GM18867 (cell line): ENCODE measurements around the gene RGS19.
"Not testable (repeated sequence)": the region's sequence is repeated elsewhere in the genome, so short reads cannot be mapped to it uniquely, and the experiment has no call there.

ENCODE experiments used
- ATAC-seq: cut with Tn5 transposase; IDR thresholded peaks from one replicate; pipeline ENCODE4 v1.9.1; 2021; ENCODE audit warnings: mild to moderate bottlenecking, moderate library complexity; ENCODE audit not compliant: unreplicated experiment

RGS19 gene

DNA sequence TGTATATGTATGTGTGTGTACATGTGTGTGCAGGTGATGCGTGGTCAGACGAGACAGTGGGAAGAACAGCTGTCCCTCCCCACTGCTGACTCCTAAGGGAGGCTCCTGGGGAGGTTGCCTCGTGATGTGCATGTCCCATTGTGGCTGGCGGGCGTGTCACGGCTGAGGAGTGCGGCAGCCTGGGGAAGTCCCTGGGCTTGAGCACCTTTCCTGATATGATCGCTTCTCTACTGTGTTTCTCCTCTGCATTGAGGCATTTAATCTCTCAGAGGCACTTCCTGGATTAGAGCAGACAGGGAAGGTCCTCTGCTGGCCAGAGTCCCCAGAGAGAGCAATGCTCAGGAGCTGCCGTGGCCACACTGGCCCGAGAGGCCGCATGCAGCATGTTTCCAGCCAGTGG, 16.6 kb upstream of the RGS19 start:
- ATAC-seq = no peak

- no peak for ATAC-seq
Observed at GRCh38 chr20:64095455-64095854, 16.1 kb upstream of the RGS19 start.

- ATAC-seq = no peak
Observed at GRCh38 chr20:64093013-64093503, 13.7 kb upstream of the RGS19 start.

DNA sequence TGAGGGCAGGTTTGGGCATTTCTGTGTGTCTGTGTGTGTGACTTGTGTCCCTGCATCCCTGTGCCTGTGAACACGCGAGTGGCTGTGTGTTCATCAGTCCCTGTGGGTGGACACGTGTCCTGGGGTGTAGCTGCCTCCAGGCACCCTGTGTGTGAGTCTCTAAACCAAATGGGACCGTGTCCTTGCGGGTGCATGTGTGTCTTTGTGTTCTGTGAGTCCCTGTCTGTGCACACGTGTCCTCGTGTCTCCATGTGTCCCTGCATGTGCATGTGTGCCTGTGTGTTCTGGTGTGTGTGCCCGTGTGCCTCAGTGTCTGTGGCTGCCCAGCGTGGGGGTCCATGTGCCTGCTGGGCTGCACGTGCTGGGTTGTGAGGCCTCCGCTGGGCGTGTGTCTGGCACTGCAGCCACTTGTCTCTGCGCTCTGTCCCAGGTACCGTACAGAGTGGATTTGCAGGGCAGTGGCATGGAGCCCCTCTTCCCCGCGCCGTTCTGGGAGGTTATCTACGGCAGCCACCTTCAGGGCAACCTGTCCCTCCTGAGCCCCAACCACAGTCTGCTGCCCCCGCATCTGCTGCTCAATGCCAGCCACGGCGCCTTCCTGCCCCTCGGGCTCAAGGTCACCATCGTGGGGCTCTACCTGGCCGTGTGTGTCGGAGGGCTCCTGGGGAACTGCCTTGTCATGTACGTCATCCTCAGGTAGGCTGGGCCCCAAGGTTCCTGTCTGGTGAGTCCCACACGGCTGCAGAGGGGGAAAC, 13.1 kb upstream of the RGS19 start:
- ATAC-seq = no peak

GRCh38 chr20:64091770-64092169, 12.5 kb upstream of the RGS19 start:
- ATAC-seq = no peak

- ATAC-seq = no peak
Observed at GRCh38 chr20:64091340-64091739, 12.0 kb upstream of the RGS19 start.

- ATAC-seq = no peak
Observed at GRCh38 chr20:64090165-64090564, 10.8 kb upstream of the RGS19 start.

- not testable (repeated sequence) for ATAC-seq
Observed at GRCh38 chr20:64088586-64088985, 9.3 kb upstream of the RGS19 start.

DNA sequence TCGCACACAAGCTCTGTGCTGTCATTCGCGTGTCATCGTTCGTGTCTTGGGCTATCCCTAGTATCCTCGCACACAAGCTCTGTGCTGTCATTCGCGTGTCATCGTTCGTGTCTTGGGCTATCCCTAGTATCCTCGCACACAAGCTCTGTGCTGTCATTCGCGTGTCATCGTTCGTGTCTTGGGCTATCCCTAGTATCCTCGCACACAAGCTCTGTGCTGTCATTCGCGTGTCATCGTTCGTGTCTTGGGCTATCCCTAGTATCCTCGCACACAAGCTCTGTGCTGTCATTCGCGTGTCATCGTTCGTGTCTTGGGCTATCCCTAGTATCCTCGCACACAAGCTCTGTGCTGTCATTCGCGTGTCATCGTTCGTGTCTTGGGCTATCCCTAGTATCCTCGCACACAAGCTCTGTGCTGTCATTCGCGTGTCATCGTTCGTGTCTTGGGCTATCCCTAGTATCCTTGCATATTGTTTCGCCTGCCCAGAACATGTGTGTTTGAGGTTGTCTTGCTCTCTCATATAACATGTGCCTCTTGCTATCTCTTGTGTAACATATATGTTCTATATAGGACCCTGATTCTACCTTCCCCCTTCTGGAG, 8.0 kb upstream of the RGS19 start:
- not testable (repeated sequence) for ATAC-seq

DNA sequence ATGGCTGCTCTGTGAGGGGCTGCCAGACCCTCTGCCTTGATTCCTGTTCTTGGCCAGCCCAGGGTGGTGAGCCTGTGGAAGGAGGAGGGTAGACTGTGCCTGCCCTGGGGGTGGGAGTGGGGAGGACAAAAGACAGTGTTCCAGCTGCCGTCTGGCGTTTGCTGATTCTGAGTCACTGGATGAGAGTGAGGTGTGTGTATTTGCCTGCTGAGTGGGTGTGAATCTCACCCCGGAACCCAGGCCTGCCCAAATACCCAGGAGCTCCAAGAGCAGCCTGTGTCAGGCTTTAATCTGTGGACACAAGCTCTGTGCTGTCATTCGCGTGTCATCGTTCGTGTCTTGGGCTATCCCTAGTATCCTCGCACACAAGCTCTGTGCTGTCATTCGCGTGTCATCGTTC, 7.5 kb upstream of the RGS19 start:
- ATAC-seq = no peak

- no peak for ATAC-seq
Observed at GRCh38 chr20:64084685-64085152, 5.4 kb upstream of the RGS19 start.

GRCh38 chr20:64083804-64084684, 4.7 kb upstream of the RGS19 start, which contains the start of gene LKAAEAR1:
Gene LKAAEAR1, minus strand, starts transcription at chr20:64084398. Its CDS starts 179 bp downstream, at chr20:64084219.
- no peak for ATAC-seq

DNA sequence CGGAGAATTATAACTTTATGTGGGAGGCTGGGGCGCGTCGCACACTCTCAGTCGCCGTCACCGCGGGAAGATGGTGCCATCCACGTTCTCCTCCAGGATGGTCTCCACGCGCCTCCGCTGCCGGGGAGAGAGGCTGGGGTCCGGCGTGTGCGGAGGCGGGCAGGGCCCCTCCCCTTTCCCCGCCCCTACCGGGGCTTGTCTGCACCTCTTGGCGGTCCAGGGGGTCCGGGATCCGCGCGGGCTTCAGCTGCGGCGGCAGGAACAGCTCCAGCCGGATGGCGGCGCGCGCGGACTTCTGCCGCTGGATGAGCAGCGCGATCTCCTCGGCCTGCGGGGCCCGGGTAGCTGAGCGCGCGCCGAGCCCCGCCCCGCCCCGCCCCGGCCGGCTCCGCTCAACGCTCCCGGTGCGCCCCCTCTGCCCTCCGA, 4.1 kb upstream of the RGS19 start:
- ATAC-seq = peak; percentile 29

DNA sequence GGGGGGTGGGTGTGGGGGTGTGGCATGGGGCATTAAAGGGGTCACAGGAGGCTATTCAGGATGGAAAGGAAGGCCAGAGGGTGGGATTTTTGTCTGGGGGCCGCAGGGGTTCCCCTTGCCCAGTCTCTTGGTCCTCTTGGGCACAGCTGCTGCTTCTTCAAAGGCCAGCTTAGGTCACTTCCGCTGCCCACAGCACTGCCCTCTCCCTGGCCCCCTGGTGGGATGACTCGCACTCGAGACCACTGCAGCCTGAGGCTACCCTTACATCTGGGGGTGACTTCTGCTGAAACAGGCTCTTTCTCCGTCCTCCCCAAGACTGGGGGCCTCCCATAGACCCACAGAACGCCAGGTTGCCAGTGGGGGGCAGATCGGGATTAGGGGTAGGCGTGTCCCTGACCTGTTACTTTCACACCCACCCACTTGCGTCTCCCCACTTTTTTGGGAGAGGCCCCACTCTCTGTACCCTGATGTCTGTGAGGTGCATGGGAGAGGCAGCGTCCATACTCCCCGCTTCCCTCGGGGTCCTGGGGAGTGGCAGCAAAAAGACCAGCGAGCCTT, 3.6 kb upstream of the RGS19 start:
- ATAC-seq = no peak

GRCh38 chr20:64082126-64082731, 2.9 kb upstream of the RGS19 start:
- no peak for ATAC-seq

- ATAC-seq = no peak
Observed at GRCh38 chr20:64081624-64081964, 2.3 kb upstream of the RGS19 start.

GRCh38 chr20:64080813-64081623, 1.7 kb upstream of the RGS19 start:
- no peak for ATAC-seq

GRCh38 chr20:64080013-64080812, 895 bp upstream of the RGS19 start, which contains the start of gene OPRL1:
Gene OPRL1, plus strand, starts transcription at chr20:64080082. Its CDS starts 12,639 bp downstream, at chr20:64092721.
- no peak for ATAC-seq

DNA sequence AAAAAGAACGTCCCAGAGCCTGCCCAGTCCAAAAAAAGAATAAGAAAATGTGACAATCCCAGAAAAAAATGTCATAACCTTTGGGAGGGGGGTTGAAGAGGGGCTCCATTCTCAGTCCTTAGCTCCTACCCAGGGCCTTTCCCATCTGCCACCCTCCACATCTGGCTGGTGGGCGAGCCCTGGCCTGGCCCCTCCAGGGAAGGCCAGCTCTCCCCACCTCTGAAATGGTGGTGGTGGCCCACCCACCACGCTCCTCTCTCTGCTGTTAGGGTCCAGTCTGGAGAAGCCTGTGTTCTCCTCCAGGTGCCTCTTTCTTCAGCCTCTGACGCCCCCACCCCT, 415 bp downstream of the RGS19 start:
- ATAC-seq = no peak
